Activated naive CD4-positive, alpha-beta T cell treated with anti-CD3 and anti-CD28 coated beads, Interleukin-2, amount 50 U/mL, for 72 hours (primary cell): ENCODE measurements around the gene IL1RL1. TPM values are rescaled to one million over a fixed set of nuclear protein-coding genes. Genes with fewer than 3 reads are reported as not detected.
"Not testable (repeated sequence)": the region's sequence is repeated elsewhere in the genome, so short reads cannot be mapped to it uniquely, and the experiment has no call there.

Experiments
- ATAC-seq, 2 donors: fragments of 150-1000 bp; cut with Tn5 transposase; 2 replicates each; pipeline ENCODE4 v1.10.0; 2021; ENCODE audit warnings: mild to moderate bottlenecking in 2 of 2, moderate library complexity in 2 of 2
- DNase-seq, 2 donors: peaks; one replicate each; pipeline ENCODE4 v3.0.0; 2021 to 2022; ENCODE audit warnings: low spot score in 2 of 2
- H3K27ac Mint-ChIP-seq, 2 donors: one replicate each; pipeline ENCODE4 v1.8.0; 2022; ENCODE audit warnings: mild to moderate bottlenecking in 2 of 2, mixed read lengths in 2 of 2
- H3K36me3 Mint-ChIP-seq, 2 donors: one replicate each; pipeline ENCODE4 v1.8.0; 2022; ENCODE audit warnings: mixed read lengths in 2 of 2
- H3K9me3 Mint-ChIP-seq, 2 donors: one replicate each; pipeline ENCODE4 v1.8.0; 2022; ENCODE audit warnings: mixed read lengths in 2 of 2
- total RNA-seq, 2 donors: library from RNA; stranded (reverse); gene quantifications; one replicate each; pipeline ENCODE4 v1.2.3, GENCODE V29; 2022

The IL1RL1 gene
- total RNA-seq, 2 donors from 2014 or later, result 0.74 to 1.0 TPM

DNA sequence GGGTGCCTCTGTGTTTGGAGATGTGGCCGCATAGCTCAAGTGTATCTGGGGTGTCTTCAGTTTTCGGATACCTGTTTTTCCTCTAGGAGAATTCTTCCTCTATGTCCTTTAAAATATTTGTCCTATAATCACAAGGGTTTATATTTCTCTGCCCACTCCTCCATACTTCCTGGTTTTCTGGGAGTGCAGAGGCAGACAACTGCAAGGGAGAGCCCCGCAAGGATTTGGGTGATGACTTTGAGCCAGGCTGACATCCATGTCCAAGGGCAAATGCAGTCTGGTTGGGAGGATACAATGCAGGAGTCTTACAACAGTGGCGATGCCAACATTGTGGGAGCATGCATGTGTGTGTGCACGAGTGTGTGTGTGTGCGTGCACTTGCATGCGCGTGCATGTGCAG, 2.1 kb downstream of the IL1RL1 start:
- no peaks in the 10 kb centered on the region for H3K36me3 Mint-ChIP-seq

DNA sequence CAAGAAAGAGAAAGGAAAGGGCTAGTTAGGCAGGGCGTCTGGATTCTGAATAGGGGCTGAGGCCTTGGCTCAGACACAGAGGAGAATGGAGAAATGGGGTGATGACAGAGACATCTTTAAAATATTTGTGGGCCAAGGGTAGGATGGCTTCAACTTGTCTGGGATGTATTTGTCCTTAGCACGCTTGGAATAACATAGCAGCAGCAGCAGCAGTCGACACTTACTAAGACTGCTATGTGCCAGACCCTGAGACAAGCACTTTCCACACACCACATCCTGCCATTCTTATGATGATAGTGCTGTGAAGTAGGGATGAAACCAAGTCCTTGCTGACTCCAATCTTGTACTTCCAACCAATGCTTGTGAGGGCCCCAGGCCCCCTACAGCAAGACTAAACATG, 2.6 kb downstream of the IL1RL1 start:
- ATAC-seq, result no peak
- Mint-ChIP-seq H3K27ac (no peak overlapping the region), H3K9me3 (no peaks in the 10 kb centered on the region), H3K36me3 (no peaks in the 10 kb centered on the region)
- no peak for DNase-seq

More for the DNA sequence above, 2.1 kb downstream of the IL1RL1 start:
- H3K9me3 Mint-ChIP-seq, result no peaks in the 10 kb centered on the region
- no peak overlapping the region for H3K27ac Mint-ChIP-seq
- DNase-seq (no peak), ATAC-seq (no peak)

DNA sequence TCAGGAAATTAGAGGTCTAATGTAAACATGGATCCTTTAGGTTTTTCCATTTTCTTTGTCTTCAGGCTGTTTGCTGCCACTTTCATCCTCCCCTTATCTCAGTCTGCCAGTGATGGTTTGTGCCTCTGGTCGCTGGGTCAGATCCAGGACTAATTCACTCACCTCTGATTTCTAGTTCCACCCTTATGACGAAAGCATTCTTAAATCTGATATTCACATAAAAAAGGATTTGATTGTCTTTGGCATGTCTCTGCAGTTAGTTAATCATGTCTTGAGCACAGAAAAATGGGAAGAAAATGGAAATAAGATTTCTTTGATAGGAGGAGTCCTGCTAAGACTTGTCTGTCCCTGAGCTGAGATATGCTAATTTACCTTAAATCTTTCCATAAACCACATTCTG, 4.6 kb downstream of the IL1RL1 start:
- no peaks in the 10 kb centered on the region for H3K36me3 Mint-ChIP-seq
- no peak overlapping the region for H3K27ac Mint-ChIP-seq
- peaks cover 0 to 4% of the 10 kb centered on the region in 2 donors for H3K9me3 Mint-ChIP-seq

DNA sequence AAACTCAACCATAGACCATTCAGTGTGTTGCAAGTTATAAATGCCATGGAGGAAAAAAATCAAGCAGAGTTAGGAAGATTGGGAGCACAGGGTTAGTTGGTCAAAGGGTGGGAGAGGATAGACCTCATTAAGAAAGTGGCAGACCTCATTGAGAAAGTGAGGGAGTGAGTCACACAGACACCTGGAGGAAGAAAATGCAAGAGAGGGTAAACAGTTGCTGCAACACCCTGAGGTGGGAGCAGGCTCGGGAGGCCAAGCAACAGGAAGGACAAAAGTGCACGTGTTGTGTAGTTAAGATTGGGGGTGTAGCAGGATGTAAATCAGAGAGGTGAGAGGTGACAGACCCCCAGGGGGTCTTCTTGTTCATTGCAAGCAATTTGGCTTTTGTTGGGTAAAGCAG, 6.4 kb downstream of the IL1RL1 start:
- DNase-seq (no peak), ATAC-seq (peak; percentile 29 to 47)
- Mint-ChIP-seq H3K9me3 (peaks cover 0 to 6% of the 10 kb centered on the region in 2 donors), H3K27ac (no peak overlapping the region), H3K36me3 (no peaks in the 10 kb centered on the region)

More for the DNA sequence above, 4.6 kb downstream of the IL1RL1 start:
- DNase-seq (no peak), ATAC-seq (no peak)

DNA sequence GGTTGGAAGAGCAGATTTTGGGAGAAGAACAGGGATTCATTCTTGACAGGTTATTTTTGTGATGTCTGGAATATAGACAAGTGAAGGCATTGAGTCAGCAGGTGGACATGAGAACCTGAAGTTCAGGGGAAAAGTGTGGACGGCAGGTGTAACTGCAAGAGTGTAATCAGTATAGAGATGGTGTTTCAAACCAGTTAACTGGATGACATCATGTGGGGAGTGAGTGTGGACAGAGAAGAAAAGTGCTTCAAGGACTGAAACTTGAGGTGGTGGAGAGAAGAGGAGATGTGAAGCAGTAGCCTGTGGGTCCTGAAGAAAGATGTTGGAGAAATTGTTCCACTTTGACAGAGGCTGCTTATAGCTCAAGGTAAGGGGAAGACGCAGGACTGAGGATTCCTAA, 7.1 kb downstream of the IL1RL1 start:
- Mint-ChIP-seq H3K36me3 (no peaks in the 10 kb centered on the region), H3K9me3 (peaks cover 0 to 6% of the 10 kb centered on the region in 2 donors), H3K27ac (no peak overlapping the region)
- ATAC-seq (no peak), DNase-seq (no peak)

DNA sequence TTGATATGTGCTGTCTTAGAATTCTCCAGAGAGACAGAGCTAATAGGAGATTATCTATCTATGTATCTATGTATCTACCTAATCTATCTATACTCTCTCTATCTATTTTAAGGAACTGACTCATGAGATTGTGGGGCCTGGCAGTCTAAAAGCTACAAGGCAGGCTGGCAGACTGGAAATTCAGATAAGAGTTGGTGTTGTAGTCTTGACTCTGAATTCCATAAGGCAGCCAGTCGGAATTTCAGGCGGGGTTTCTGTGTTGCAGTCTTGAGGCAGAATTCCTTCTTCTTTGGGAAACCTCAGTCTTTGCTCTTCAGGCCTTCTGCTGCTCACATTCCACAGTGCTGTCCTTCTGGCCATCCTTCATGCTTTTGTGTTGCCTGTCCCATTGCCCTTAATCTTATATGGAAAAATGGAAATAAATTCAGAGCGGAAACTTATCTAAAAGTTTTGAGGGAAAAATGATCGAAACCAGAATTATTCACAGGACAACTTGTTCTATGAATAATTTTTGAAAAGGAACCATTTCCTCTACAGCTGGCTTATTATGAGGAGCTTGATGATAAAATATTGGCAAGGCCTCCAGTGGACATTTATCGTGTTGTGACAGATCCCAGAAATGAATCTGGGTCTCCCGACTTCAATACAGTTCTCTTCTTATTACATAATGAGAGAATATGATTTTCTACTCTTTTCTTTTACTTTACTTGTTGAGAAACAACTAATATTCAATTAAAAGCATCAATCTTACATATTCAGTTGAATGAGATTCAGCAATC, 10.8 kb downstream of the IL1RL1 start:
- ATAC-seq, result no peak
- Mint-ChIP-seq H3K27ac (no peak overlapping the region), H3K36me3 (peaks cover 0 to 5% of the 10 kb centered on the region in 2 donors), H3K9me3 (peaks cover 4 to 6% of the 10 kb centered on the region in 2 donors)
- no peak for DNase-seq

DNA sequence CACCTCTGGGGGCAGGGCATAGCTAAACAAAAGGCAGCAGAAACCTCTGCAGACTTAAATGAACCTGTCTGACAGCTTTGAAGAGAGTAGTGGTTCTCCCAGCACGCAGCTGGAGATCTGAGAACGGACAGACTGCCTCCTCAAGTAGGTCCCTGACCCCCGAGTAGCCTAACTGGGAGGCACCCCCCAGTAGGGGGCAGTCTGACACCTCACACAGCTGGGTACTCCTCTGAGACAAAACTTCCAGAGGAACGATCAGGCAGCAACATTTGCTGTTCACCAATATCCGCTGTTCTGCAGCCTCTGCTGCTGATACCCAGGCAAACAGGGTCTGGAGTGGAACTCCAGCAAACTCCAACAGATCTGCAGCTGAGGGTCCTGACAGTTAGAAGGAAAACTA, 13.6 kb downstream of the IL1RL1 start:
- ATAC-seq, H3K27ac Mint-ChIP-seq, DNase-seq, H3K36me3 Mint-ChIP-seq, H3K9me3 Mint-ChIP-seq: not testable (repeated sequence)

DNA sequence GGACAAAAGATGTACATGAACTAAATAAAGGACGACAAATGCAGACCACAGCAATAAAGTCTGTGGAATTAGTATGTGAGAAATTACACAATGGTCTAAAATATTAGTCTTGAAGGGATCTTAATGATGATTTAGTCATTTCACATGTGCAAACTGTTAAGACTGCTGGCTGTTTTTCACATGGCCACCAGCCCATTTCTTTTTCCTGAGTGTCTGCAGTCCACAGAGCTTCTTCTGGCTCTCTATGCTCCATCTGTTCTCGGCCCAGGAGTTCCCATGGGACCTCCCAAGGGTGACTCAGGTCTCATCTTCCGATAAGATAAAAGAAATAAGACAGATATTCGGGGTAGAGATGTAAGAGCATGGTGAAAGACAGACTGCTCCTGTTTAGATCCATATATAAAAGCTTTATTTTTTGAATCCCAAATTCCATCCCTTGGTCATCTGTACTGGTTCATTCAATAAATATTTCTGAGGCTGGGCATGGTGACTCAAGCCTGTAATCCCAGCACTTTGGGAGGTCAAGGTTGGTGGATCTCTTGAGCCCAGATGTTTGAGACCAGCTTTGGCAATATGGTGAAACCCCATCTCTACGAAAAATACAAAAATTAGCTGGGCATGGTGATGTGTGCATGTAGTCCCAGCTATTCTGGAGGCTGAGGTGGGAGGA, 20.1 kb downstream of the IL1RL1 start:
- no peak overlapping the region for H3K27ac Mint-ChIP-seq
- peaks cover 0 to 10% of the 10 kb centered on the region in 2 donors for H3K9me3 Mint-ChIP-seq
- peaks cover 0 to 8% of the 10 kb centered on the region in 2 donors for H3K36me3 Mint-ChIP-seq
- ATAC-seq (no peak), DNase-seq (no peak)

DNA sequence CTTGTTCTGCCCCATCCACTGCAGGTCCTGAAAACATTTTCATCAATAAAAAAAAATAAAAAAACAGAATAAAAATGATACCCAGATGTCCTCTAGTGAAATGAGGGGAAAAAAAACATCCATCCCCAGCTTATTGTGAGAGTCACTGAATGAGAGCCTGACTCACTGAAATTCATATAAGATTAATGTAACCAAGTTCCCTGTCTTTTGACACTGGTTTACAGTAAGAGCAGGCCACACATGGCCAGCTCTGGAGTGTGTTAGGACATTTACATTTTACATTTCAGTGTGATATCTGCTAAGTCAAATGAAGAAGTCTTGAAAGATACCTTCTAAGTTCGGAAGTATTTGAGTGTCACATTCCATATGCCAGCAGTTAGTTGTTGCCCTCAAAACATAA, 23.1 kb downstream of the IL1RL1 start:
- DNase-seq (no peak), ATAC-seq (no peak)
- H3K36me3 Mint-ChIP-seq, result peaks cover 0 to 8% of the 10 kb centered on the region in 2 donors
- H3K9me3 Mint-ChIP-seq, result peaks cover 0 to 10% of the 10 kb centered on the region in 2 donors
- no peak overlapping the region for H3K27ac Mint-ChIP-seq

DNA sequence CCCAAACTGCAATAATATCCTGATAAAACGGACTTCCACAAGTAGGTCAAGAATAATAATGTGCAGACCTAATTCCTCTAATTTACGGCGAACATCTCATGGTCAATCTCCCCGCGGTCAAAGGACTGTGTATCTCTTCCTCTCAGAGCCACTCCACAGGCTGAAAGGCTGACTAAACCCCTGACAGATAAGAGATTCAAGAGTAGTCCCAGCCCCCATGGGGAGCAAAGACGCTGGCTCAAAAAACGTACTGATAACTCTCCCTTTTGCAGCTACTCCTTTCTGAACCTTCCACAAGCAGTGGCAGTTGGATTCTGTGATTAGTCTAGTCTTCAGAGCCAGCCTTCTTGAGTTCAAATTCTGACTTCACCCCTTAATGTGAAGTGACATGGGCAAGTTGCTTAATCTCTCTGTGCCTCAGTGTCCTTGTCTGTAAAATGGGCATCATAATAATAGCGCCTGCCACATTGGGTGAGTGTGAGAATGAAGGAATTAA, 24.6 kb downstream of the IL1RL1 start:
- no peak for DNase-seq
- Mint-ChIP-seq H3K36me3 (peaks cover 0 to 8% of the 10 kb centered on the region in 2 donors), H3K27ac (no peak overlapping the region), H3K9me3 (peaks cover 0 to 10% of the 10 kb centered on the region in 2 donors)
- no peak for ATAC-seq

DNA sequence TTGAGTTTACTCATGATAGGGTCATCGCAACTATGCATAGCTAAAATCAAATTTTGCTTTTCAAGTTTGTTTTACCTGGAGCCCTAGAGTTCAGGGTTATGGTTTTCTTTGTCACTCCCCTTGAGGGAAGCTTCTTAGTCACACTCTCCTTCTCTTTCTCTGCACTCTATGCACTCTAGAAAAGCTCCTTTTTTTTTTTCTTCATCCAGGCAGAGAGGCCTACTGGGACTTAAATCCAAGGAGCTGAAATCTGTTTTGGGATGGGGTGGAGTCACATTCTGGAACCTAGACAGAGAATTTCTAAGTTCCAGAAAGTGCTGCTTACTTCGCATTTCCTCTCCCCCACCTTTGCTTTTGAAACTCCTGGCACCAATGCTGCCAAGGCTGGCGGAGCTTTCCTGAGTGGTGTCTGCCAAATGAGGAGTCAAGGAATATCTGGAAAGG, 25.2 kb downstream of the IL1RL1 start:
- DNase-seq (no peak), ATAC-seq (peak; percentile 33 to 71)
- H3K36me3 Mint-ChIP-seq, result peaks cover 0 to 8% of the 10 kb centered on the region in 2 donors
- no peak overlapping the region for H3K27ac Mint-ChIP-seq
- peaks cover 0 to 10% of the 10 kb centered on the region in 2 donors for H3K9me3 Mint-ChIP-seq

DNA sequence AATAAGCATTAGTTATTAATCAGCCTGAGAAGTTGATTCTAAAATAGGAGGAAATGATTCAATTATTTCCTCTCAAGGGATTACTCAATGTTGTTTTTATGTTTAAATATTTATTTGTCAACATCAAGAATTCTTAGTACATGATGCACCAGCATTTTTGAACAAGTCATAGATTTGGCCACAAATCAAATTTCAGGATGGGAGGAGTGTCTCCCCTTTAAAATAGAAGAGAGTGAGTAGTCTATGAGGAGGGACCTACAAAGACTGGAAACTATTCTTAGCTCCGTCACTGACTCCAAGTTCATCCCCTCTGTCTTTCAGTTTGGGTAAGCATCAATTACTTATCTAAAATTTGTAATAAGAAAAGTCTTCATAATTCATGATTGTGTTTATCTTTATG, 25.6 kb downstream of the IL1RL1 start:
- DNase-seq (no peak), ATAC-seq (no peak)
- Mint-ChIP-seq H3K9me3 (peaks cover 0 to 8% of the 10 kb centered on the region in 2 donors), H3K27ac (no peak overlapping the region), H3K36me3 (peaks cover 0 to 8% of the 10 kb centered on the region in 2 donors)

DNA sequence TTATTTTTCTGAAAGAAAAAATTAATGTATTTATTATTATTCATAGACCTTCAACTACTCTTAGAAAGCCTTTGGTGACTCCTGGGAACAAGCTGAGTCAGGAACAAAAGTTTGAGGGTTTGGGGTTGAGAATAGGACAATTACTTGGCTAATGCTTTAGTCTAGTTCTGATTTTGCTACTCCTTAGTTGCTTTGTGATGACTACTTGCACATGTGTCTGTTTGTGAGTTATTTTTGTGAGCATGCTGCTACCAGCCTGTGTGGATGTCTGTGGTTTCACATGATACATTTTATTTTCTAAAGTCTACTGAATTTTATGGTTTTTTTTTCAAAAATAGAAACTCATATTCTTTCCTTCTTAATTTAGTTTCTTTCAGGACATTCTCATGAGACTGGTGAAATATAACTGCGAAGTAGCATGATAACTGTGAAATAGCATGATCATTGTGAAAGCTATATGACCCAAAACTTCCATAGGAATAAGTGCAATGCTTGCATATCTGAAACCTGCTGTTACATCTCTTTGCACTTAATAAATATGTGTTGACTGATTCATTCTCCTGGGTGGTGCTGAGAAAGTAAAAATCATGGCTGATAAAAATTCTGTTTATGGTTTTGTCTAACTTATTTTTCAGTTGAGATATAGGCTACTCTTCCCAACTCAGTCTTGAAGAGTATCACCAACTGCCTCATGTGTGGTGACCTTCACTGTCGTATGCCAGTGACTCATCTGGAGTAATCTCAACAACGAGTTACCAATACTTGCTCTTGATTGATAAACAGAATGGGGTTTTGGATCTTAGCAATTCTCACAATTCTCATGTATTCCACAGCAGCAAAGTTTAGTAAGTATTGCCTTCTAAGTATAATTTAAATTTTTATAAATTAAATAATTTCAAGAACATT, 26.4 kb downstream of the IL1RL1 start:
- Mint-ChIP-seq H3K36me3 (peaks cover 0 to 3% of the 10 kb centered on the region in 2 donors), H3K9me3 (peaks cover 0 to under 1% of the 10 kb centered on the region in 2 donors), H3K27ac (no peak overlapping the region)
- DNase-seq (no peak), ATAC-seq (peak; percentile 46 to 88)

DNA sequence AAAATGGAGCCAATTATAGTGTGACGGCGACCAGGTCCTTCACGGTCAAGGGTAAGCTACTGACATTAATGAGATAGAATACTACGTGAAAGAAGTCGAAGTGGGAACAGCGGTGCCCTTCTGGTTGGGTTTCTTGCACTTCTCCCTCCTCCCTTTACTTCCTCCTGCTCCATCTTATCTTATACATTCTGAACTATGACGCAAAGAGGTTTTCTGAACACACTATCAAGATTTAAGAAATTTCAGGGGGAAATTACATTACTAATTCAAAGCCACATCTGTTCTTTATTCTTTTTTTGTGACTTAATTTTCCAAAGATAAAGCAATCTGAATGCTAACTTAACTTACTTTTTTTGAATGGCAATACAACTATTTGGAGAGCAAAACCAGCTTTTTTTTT, 29.4 kb downstream of the IL1RL1 start:
- ATAC-seq (no peak), DNase-seq (no peak)
- Mint-ChIP-seq H3K9me3 (no peaks in the 10 kb centered on the region), H3K27ac (no peak overlapping the region), H3K36me3 (no peaks in the 10 kb centered on the region)

DNA sequence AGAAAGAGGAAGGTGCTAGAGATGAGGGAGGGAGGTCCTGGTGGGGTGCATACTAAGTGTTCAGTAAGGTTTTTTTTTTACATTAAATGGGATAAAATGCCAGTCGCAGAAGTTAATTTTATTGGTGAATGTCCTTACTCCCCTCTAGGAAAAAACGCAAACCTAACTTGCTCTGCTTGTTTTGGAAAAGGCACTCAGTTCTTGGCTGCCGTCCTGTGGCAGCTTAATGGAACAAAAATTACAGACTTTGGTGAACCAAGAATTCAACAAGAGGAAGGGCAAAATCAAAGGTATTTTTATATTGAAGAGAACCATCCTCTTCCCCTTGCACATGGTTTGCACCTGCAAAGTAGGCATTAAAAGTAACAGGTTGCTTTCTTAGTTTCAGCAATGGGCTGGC, 31.5 kb downstream of the IL1RL1 start:
- no peak for ATAC-seq
- Mint-ChIP-seq H3K36me3 (no peaks in the 10 kb centered on the region), H3K9me3 (no peaks in the 10 kb centered on the region), H3K27ac (no peak overlapping the region)
- DNase-seq, result no peak

DNA sequence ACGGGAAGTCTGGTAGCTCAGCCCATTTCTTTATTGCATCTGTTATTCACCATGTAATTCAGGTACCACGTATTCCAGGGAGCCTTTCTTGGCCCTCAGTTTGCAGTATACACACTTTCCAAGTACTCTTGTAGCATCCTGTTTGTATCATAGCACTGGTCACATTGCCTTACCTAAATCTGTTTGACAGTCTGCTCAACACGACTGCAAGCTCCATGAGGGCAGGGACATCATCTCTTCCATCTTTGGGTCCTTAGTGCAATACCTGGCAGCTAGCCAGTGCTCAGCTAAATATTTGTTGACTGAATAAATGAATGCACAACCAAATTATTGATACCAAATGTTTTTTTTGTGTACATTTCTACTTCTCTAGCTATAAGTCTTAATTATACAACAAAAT, 33.0 kb downstream of the IL1RL1 start:
- ATAC-seq (no peak), DNase-seq (no peak)
- H3K27ac Mint-ChIP-seq, result no peak overlapping the region
- H3K36me3 Mint-ChIP-seq, result no peaks in the 10 kb centered on the region
- H3K9me3 Mint-ChIP-seq, result no peaks in the 10 kb centered on the region
